GM18507 (cell line): ENCODE measurements around the gene INAFM1.

Experiments used
- DNase-seq: peaks from one replicate; pipeline ENCODE4 v3.0.0; 2011; ENCODE audit warnings: low read depth; ENCODE audit not compliant: insufficient read length; ENCODE audit errors: extremely low spot score
- FAIRE-seq: peaks from 2 replicates; lab custom pipeline; 2011; peaks lifted over from hg19 to GRCh38; lab: Jason Lieb, UNC

Gene INAFM1

DNA sequence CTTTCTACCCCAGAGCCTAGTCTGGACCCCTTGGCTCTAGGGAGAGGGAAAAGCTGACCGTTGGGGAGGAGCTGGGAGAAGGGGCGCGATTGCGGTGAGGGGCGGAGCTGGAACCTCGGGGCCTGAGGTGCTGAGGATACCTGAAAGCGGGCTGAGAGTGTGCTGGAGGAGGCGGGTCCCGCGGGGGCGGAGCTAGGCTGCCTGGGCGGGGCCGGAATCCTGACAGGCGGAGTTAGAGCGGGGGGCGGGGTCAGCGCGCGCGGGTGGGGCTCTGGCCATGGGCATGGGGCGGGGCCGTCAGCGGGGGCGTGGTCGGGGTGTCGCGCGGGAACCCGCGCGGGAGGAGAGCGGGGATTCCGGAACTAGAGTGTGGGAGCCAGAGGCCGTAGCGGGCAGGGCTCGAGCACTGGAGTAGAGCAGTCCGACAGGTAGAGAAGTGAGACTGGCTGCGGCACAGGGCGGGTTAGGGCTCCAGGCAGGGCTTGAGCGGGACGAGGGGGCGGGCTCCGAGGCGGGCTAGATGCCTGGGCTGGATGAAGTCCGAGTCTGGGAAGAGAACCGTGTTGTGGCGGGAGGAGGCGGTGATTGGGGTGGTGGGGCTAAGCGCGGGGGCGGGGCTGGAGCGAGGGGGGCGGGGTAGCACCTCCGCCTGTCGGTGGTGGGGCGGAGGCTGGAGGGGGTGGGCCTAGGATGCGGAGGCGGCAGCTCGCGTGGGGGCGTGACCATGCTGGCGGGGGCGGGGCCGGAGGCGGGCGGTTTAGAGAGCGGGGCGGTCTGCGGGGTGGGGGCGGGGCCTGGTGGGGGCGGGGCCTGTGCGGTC lies at the start of gene INAFM1:
TSS of gene INAFM1 (plus strand) at position 815 of the 820 bp plus-strand sequence. CDS start 35 bp downstream, outside the sequence.
- DNase-seq (peak; percentile 91), FAIRE-seq (peak; percentile 94)

DNA sequence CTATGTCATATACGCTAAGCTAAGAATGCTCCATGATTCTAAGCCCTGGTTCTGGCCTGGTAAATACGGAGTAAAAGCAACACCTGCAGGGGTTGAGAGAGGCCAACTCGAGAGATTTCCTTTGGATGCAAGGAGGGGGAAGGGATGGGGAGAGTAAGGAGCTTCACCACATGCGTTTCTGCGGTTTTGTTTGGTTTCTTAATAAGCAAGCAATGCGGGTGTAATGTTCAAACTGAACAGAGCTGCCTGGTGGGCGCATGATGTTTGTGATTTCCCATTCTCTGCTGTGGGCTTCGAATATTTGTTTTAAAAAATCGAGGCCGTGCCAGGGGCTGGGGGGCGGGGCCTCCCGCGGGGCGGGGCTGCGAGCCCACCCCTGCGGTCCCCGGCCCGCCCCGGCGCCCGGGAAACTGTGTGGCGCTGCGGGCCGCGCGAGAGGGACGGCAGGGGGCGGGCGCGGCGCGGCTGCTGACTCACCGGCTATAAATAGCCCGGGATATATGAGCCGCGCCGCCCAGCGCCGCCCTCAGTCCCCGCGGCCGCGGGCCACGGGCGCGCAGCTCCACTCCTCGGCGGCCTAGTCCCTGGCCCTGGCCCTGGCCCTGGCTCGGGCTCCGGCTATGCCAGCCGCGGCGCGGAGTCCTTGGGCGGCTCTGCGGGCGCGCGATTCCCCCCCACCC lies 48.8 kb upstream of the INAFM1 start:
- FAIRE-seq (peak; percentile 66), DNase-seq (peak; percentile 91)

DNA sequence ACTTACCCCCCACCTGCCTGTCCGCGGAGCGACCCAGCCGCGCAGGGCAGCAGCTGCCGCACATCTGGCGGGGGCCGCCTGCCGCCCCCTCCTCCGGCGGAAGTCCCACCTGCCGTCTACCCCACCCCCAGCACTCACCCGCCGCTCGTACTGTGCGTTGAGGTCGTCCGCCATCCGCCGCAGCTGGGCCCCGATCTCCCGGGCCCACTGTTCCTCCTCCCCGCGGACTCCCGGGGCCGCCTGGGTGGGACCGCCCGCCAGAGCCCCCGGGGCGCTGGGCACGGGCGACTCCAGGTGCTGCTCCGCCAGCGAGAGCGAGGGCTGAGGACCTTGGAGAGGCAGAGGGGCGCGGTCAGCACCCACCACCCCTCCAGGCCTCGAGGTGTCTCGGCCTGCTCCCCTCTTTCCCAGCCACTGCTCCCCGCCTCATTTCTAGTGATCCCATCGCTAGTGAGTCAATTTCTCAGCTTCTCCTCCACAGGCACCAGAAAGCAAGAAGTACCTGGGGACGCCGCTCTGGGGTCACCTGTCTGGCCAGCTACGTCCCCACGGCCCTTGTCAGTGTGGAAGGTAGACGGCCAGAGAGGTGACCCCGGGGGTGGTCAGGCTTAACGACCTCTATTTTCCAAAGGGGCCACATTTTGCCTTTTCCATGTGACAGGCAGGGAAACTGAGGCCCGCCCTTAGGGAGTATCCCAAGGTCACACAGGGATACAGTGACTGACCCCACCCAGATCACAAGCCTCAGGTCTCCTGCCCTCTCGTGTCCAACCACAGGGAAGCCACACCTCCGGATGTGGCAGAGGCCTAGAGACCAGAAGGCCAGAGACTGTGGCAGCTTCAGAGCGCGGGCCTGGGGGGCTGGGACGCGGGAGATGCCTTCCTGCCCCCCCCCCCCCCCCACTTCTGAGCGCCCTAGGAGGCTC lies 48.0 kb upstream of the INAFM1 start:
- DNase-seq (no peak), FAIRE-seq (peak; percentile 84)

DNA sequence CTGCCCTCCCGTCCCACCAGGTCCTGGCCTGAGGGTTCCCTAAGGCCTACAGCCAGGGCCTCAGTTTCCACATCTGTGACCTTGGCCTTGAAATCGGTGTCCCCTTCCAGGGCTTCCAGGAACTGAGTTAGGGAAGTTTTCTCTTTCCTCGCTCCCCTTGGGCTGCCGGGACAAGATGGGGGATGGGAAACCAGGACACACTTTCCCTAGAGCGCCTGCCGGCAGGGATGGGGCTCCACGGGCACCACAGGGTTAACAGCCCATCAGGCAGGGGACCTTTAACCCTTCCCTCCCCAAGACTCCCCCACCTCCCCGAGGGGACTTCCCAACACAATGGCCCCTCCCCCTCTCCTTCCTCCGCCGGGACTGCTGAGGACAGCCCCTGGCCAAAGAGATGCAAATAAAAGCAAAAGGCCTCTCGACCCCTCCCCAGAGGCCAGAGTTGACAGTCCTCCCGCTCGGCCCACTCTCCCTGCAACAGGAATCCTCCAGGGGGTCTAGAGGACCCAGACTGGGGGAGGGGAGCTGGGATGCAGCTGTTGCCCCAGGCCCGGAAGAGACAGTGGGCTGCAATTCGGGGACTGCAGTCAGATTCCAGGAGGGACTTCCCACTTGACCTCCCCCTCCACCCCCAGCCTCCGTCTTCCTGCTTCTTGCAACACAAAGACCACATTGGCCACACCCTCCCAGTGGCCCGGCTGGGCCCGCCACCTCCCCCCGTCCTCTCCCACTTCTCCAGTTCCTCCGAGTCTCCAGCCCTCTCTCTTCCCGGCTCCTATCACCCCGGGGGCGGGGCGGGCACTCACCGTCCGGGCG lies 47.1 kb upstream of the INAFM1 start:
- FAIRE-seq = peak; percentile 5
- no peak for DNase-seq

DNA sequence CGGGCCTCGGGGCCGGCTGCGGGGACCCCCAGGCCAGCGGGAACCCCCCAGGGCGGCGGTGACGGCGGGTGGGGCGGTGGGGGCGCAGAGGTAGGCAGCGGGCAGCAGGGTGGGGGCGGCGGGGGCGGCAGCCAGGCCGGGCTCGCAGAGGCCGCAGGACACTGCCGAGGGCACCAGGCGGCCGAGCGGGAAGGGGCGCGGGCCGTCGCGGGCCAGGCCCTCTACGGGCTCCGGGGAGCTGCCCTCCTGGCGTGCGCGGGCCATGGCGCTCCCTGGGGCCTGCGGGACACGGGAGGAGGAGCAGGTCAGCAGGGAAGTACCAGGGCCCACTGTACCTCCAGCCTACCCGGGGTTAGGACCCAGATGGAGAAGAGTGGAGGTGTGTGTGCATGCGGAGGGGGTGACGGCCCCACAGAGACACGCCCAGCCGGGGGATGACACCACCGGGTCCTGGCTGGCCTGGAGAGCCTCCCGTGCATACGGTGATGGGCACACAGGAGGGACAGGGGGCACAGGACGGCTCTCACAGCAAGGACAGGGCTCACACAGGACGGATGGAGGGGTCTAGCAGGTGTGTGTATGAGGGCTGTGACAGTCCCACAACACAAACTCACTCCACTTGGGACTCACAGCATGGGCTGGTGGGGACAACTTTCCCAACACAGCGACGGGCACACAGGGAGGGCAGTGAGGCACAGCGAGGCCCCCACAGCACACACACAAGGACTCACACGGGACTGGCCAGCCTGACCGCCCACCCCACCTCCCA lies 46.3 kb upstream of the INAFM1 start:
- DNase-seq (no peak), FAIRE-seq (no peak)

DNA sequence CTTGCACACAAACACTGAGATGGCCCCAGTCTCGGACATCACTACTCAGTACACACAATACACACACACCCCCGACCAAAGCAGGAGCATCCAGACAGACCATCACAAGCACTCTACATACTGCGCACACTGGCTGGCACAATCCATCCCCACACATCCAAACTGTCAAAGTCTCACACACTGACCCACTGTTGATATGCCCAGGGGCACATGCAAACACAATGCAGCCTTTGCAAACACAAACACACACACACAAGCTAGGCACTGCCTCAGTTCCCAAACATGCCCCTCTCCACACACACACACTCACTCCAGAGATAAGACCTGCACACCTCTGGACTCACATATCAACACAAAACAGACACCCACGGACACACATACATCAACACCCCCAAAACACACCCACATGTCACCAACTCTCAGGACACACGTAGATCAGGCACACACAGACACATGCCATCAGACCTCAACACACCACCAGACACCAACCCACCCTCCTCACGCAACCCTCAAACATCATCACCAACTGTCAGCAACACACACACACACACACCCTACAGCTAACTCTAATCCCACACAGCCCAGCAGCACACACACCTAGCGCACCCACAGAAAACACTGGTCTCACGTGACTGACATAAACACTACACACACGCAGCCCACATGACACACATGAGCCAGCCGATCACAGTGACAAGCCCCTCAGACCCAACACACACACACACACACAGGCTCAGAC lies 45.6 kb upstream of the INAFM1 start:
- no peak for DNase-seq
- FAIRE-seq = no peak

DNA sequence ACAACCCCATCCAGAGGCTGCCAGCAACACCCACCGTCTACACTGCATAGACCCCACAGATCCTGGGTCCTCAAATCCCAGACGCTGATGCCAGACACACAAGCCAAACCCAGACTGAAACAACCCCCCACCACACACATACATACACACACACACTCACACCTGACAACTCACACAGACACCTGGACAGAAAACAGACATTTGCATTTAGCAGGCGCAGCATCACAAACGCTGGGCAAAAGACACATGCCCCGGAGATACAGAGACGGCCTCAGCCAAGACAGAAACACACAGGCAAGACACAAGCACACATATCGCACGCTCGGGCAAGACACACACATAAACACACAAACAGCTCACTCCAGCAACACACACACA lies 45.0 kb upstream of the INAFM1 start:
- DNase-seq (no peak), FAIRE-seq (no peak)

DNA sequence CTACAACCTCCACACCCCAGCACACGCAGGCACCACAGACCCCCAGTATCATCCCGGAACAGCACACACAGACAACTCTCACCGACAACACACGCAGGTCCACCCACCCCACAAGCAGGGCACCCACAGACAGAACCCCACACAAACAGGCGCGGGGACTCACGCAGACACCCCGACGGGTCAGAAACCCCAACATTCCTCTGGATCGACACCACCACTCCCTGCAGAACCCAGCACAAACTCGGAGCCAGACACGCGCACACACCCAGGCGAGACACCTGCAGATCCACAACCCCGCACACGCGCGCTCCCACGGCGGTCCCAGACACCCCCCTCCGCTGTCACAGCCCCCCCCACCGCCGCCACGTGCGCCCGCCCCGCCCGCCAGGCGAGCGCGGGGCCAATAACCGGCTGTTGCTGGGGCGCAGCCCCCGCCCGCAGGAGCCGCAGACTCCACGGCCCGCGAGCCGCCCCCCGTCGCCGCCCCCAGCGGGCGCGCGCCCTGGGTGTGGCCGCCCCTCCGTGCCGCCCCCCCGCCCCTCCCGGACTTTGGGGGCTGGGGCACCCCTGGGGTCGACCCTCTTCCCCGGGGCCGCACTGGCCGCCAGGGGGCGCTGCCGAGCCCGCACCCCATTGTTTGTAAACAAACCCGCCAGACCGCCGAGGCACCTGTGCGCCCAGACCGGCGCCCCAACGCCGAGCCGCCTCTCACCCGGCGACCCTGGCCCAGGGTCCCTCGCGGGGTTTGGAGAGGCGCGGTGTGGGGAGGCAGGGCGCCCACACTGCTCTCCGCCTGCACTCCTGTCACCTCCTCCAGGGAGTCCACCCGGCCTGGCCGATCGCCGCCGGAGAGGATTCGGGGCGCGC lies 44.4 kb upstream of the INAFM1 start:
- DNase-seq (no peak), FAIRE-seq (no peak)

DNA sequence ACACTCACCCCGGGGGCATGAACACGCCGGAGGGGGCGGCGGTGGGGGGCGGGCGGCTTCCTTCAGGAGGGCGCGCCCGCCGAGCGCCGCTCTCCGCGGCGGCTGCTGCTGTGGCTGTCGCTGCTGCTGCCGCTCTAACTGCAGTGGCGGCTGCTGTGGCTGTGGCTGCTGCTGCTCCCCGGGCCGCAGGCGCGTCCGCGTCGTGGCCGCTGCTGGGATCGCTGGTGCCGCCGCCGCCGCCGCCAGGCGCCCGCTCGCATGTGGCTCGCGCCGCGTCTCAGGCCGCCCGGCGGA lies 43.8 kb upstream of the INAFM1 start, which contains the start of gene BBC3:
TSS of gene BBC3 (minus strand) at position 279 of the 294 bp plus-strand sequence. CDS start 2,768 bp downstream, outside the sequence.
- DNase-seq (no peak), FAIRE-seq (no peak)

DNA sequence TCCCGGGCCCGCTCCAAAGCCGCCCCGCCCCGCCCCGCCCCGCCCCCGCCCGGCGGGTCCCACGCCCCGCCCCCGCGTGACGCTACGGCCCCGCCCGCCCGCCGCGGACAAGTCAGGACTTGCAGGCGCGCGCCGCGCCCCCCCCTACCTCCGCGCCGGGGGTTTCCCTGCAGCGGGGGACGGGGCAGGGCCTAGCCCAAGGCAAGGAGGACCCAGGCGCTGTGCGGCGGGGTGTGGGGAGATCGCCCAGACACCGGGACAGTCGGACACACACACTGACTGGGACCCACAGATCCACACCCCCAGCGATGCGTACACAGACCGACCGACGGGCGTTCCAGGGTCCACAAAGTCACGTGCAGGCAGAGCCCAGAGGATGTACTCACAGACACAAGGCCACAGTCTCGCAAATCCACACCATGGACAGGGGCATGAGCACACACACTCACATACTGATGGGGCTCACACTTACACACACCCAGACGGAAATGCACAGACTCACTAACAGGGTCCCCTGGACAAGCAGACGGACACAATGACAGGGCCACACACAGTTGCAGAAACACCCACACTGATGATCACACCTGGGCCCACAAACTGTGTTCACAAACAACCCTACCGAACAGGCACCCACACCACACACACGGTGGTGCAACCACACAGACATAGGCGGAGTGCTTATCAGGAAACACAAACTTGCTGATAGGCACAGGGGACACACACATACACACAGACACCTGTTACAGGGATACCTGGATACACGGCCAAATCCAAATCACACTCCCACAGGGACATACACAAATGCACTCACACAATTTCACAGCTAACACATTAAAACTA lies 43.2 kb upstream of the INAFM1 start:
- no peak for DNase-seq

DNA sequence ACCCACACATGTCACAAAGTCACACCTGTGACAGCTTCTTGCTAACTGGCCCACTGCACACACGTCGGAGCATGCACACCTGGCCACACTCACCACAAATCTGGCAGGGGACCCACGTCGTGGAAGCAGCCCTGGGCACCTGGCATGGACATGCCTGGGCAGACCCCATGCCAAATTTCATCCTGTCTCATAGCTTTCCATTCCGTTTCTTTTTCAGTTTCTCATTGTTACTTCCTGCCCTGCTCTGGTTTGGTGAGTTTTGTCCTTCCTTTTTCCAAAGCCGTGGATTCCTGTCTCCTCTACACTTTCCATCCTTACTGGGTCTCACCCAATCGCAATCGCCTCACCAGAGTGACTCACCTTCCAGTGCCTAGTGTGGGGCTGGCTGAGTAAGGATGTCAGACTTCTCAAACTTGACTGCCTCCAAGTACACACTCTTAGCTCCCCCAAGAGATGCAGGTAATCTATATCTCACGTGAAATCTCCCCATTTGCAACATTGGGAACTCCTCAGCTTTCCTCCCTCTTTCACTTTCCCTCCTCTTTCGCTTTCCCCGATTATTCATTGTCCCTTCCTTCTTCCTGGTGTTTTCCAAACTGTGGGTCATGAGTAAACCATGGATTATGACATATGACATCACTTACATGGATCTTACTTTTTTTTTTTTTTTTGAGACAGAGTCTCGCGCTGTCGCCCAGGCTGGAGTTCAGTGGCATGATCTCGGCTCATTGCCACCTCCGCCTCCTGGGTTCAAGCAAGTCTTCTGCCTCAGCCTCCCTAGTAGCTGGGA lies 42.1 kb upstream of the INAFM1 start:
- DNase-seq = no peak

More for the DNA sequence above, 43.2 kb upstream of the INAFM1 start:
- peak; percentile 52 for FAIRE-seq

DNA sequence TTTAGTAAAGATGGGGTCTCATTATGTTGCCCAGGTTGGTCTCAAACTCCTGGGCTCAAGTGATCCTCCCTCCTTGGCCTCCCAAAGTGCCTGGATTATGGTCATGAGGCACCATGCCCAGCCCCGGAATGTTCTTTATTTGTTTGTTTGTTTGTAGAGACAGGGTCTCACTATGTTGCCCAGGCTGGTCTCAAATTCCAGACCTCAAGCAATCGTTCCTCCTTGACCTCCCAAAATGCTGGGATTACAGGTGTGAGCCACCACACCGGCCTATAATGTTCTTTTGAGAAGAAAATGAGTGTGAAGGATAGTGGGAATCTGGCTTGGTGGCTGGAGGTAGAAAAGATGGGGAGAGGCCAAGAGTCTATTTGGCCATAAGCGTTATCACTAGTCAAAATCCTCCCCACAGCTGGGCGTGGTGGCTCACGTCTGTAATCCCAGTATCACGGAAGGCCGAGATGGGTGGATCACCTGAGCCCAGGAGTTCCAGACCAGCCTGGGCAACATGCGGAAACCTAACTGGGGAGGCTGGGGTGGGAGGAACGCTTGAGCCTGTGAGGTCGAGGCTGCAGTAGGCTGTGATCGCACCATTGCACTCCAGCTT lies 38.5 kb upstream of the INAFM1 start:
- DNase-seq (no peak), FAIRE-seq (no peak)

More for the DNA sequence above, 42.1 kb upstream of the INAFM1 start:
- peak; percentile 35 for FAIRE-seq

DNA sequence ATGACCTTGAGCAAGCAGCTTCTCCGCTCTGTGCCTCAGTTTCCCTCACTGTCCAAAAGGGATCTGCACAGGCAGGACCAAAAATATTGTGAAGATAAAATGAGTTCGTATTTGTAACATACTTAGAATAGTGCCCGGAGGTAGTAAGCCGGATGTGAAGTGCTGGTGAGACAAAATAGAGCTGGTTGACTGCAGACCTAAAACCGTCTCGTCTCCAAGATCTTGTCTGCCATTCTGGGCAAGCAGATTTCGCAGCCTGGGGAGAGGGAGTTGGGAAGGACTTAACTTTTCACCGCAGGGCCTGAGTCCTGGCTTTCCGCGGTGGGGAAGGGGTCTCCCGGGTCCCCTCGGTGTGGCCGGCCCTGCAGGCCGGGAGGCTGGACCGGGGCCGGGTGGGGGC lies 35.5 kb upstream of the INAFM1 start:
- FAIRE-seq (no peak), DNase-seq (no peak)

DNA sequence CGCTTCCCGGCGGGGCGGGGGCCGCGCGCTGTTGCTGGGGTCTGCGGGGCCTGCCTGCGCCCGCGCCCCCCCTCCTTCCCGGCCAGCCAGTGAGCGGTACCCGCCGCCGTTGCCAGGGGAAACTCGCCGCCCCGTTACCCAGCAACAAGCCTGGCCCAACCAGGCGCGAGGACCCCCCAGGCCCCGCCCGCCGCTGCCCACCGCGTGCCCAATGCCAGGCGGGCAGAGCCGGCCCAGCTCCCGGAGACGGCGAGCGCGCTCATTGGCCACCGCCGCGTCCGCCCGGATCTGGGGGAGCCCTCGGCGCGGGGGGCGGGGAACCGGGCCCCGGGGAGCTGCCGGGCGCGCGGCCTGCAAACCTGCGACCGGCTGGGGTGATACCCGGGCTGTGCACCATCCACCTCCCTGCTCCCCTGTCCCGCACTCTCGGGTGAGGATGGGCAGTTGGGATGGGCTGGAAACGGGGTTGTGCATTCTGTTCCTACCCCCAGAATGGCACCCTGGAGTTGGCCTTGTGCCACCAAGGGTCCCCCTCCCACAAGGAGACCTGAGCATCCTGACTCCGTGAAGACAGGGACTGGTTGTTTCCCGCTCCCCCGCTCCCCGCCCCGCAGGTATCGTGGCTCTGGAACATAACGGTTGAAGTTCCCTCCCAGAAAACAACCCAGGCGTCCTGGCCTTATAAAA lies 34.9 kb upstream of the INAFM1 start:
- no peak for FAIRE-seq
- no peak for DNase-seq
